Gastroesophageal sphincter (tissue), 4 donors: ENCODE measurements around the gene XXYLT1. TPM values are rescaled to one million over a fixed set of nuclear protein-coding genes. Genes with fewer than 3 reads are reported as not detected.
A peak's percentile ranks its signal among the peaks of the same experiment; 100 is the strongest.

ENCODE experiments used
- ATAC-seq: fragments of 150-250 bp; one replicate; pipeline ENCODE4 v1.9.1; 2016; ENCODE audit warnings: mild to moderate bottlenecking, moderate library complexity
- H3K27ac ChIP-seq, 4 donors: fragments of 200-600 bp; sonication (generic) in 3 of 4; 1 replicate in 3 of 4; 2 replicates in 1 of 4; pipeline ENCODE4 v1.5.1; 2016 to 2019
- H3K27me3 ChIP-seq: fragments of 200-600 bp; sonication (generic); one replicate; pipeline ENCODE4 v1.5.1; 2019
- H3K36me3 ChIP-seq, 2 donors: fragments of 200-600 bp; sonication (generic); one replicate each; pipeline ENCODE4 v1.5.1; 2019; ENCODE audit warnings: control low read depth in 1 of 2
- H3K4me1 ChIP-seq, 3 donors: fragments of 200-600 bp; sonication (generic); 1 replicate in 2 of 3; 2 replicates in 1 of 3; pipeline ENCODE4 v1.5.1; 2016 to 2019; ENCODE audit warnings: control low read depth in 2 of 3
- H3K4me3 ChIP-seq, 2 donors: fragments of 200-600 bp; sonication (generic); one replicate each; pipeline ENCODE4 v1.5.1; 2019; ENCODE audit warnings: mild to moderate bottlenecking in 1 of 2, moderate library complexity in 1 of 2
- H3K9me3 ChIP-seq, 3 donors: fragments of 200-600 bp; sonication (generic); one replicate each; pipeline ENCODE4 v1.5.1; 2017 to 2019; ENCODE audit warnings: control low read depth in 2 of 3
- CTCF ChIP-seq, 4 experiments: fragments of 200-600 bp in 2 of 4; fragments of 450-650 bp in 2 of 4; sonication (generic) in 1 of 4; IDR thresholded peaks; one replicate each; pipeline ENCODE4 v1.5.1; 2017 to 2019; ENCODE audit warnings: antibody characterized with exemption in 4 of 4, mild to moderate bottlenecking in 2 of 4, moderate library complexity in 2 of 4
- EP300 ChIP-seq: sonication (generic); formaldehyde crosslinking; IDR thresholded peaks from one replicate; pipeline ENCODE4 v1.6.1; 2017; ENCODE audit warnings: antibody characterized with exemption, mild to moderate bottlenecking
- POLR2A ChIP-seq, 2 donors: fragments of 450-650 bp; IDR thresholded peaks; one replicate each; pipeline ENCODE4 v1.6.1; 2017; ENCODE audit warnings: antibody characterized with exemption in 2 of 2, mild to moderate bottlenecking in 2 of 2, moderate library complexity in 1 of 2
- POLR2AphosphoS5 ChIP-seq: sonication (generic); formaldehyde crosslinking; IDR thresholded peaks from one replicate; pipeline ENCODE4 v1.6.1; 2017; ENCODE audit warnings: antibody characterized with exemption
- WGBS, 2 donors: methylation state at CpG; one replicate each; pipeline ENCODE4 v1.1.5; 2018; ENCODE audit warnings: low coverage in 1 of 2; 5-methylcytosine and 5-hydroxymethylcytosine counted together
- total RNA-seq, 4 donors: library from RNA; depleted of rRNA; stranded (reverse); fragments of >200 nt; gene quantifications; one replicate each; pipeline ENCODE4 v1.1.0, GENCODE V29; 2016

The XXYLT1 gene
- total RNA-seq, 4 donors from 2014 or later: 10.1 to 14.0 (median 12.5) TPM

GRCh38 chr3:195258449-195259153 lies 12.4 kb downstream of the XXYLT1 start:
- H3K27ac ChIP-seq: peak overlapping the region; percentile 73 to 97 (median 96)
- peaks cover 0 to 12% of the 10 kb centered on the region in 2 donors for H3K36me3 ChIP-seq
- ATAC-seq: no peak
- no peaks in the 10 kb centered on the region for H3K27me3 ChIP-seq
- WGBS, 2 donors: 20 to 43% methylated on average over 3 to 12 of the region's 14 CpGs
- peak overlapping the region in 1 of 2 donors; percentile 71 for H3K4me3 ChIP-seq
- H3K4me1 ChIP-seq: peaks cover 4 to 46% (median 23%) of the 10 kb centered on the region in 3 donors
- TF ChIP-seq CTCF (IDR thresholded peaks at IDR 0.05) (no peak), POLR2AphosphoS5 (peak; percentile 27), EP300 (no peak), POLR2A (IDR thresholded peaks at IDR 0.05) (no peak)
- H3K9me3 ChIP-seq: no peaks in the 10 kb centered on the region

GRCh38 chr3:195257454-195258448 lies 13.2 kb downstream of the XXYLT1 start:
- WGBS, 2 donors: 87 to 88% methylated on average over 3 to 4 of the region's 16 CpGs

GRCh38 chr3:195256639-195257453 lies 14.1 kb downstream of the XXYLT1 start:
- H3K4me3 ChIP-seq: no peak overlapping the region
- ATAC-seq: no peak
- peaks cover 4 to 60% (median 26%) of the 10 kb centered on the region in 3 donors for H3K4me1 ChIP-seq
- WGBS, 2 donors: 95 to 100% methylated on average over 1 to 5 of the region's 19 CpGs
- no peaks in the 10 kb centered on the region for H3K27me3 ChIP-seq
- no peaks in the 10 kb centered on the region for H3K9me3 ChIP-seq
- peak overlapping the region in 2 of 4 donors; percentile 95 to 97 for H3K27ac ChIP-seq
- TF ChIP-seq CTCF (IDR thresholded peaks at IDR 0.05) (no peak), POLR2AphosphoS5 (no peak), POLR2A (IDR thresholded peaks at IDR 0.05) (no peak), EP300 (no peak)
- H3K36me3 ChIP-seq: peaks cover 0 to 12% of the 10 kb centered on the region in 2 donors

More at GRCh38 chr3:195257454-195258448, 13.2 kb downstream of the XXYLT1 start:
- TF ChIP-seq POLR2A (IDR thresholded peaks at IDR 0.05): no peak
- no peak for TF ChIP-seq EP300
- no peak for TF ChIP-seq CTCF (IDR thresholded peaks at IDR 0.05)
- no peak overlapping the region for H3K4me3 ChIP-seq
- H3K27me3 ChIP-seq: no peaks in the 10 kb centered on the region
- H3K27ac ChIP-seq: peak overlapping the region in 3 of 4 donors; percentile 95 to 97 (median 96)
- H3K9me3 ChIP-seq: no peaks in the 10 kb centered on the region
- peaks cover 4 to 55% (median 24%) of the 10 kb centered on the region in 3 donors for H3K4me1 ChIP-seq
- ATAC-seq: no peak
- H3K36me3 ChIP-seq: peaks cover 0 to 12% of the 10 kb centered on the region in 2 donors

GRCh38 chr3:195255571-195256501 lies 15.1 kb downstream of the XXYLT1 start:
- ATAC-seq: no peak
- H3K9me3 ChIP-seq: no peaks in the 10 kb centered on the region
- H3K27me3 ChIP-seq: no peaks in the 10 kb centered on the region
- H3K27ac ChIP-seq: peak overlapping the region in 2 of 4 donors; percentile 20 to 97
- peaks cover 0 to 12% of the 10 kb centered on the region in 2 donors for H3K36me3 ChIP-seq
- peaks cover 4 to 61% (median 26%) of the 10 kb centered on the region in 3 donors for H3K4me1 ChIP-seq
- TF ChIP-seq CTCF (IDR thresholded peaks at IDR 0.05) (no peak), EP300 (no peak)
- H3K4me3 ChIP-seq: no peak overlapping the region
- WGBS, 2 donors: 90% methylated on average over 5 of the region's 22 CpGs; no CpG with 5 or more reads in 1 of the 2 donors
